Skeletal muscle satellite cell (primary cell): ENCODE results near the gene AKR1E2.

Source experiments
- H3K27me3 ChIP-seq: 2 replicates; pipeline ENCODE4 v1.7.0; 2013; ENCODE audit warnings: low read length; ENCODE audit not compliant: control insufficient read depth, insufficient read depth
- H3K36me3 ChIP-seq: 2 replicates; pipeline ENCODE4 v1.7.0; 2013; ENCODE audit warnings: mild to moderate bottlenecking, control low read depth, low read length; ENCODE audit not compliant: insufficient read depth
- H3K4me1 ChIP-seq: 2 replicates; pipeline ENCODE4 v1.7.0; 2013; ENCODE audit warnings: low read length; ENCODE audit not compliant: control insufficient read depth, insufficient read depth
- H3K4me2 ChIP-seq: 2 replicates; pipeline ENCODE4 v1.7.0; 2013; ENCODE audit warnings: mild to moderate bottlenecking, low read length
- H3K4me3 ChIP-seq: 2 replicates; pipeline ENCODE4 v1.7.0; 2013; ENCODE audit warnings: low read length
- H3K9ac ChIP-seq: 2 replicates; pipeline ENCODE4 v1.7.0; 2013; ENCODE audit warnings: mild to moderate bottlenecking, low read depth, low read length, moderate library complexity
- H3K9me3 ChIP-seq: replicated peaks from 2 replicates; pipeline ENCODE4 v1.7.0; 2013; ENCODE audit warnings: mild to moderate bottlenecking, control low read depth, low read length

The AKR1E2 gene

DNA sequence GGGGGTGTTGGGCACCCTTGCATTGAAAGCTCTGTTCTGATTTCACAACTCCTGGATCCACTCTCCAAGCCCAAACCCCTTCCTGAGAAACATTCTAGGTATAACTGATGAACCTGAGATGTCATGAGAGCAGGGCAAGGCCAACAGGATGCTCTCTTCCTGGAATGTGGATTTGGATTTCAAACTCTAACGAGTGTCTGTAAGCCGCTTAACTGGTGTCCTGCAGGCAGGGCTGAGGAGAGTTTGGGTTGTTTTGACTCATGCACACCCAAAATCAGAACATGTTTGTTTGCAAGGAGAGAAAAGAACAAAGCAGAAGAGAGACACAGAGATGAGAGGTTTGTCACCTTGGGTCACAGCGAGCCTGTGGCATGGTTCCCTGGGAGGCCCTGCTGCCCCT, 24.6 kb upstream of the AKR1E2 start:
- Histone ChIP-seq H3K27me3 (no peaks in the 10 kb centered on the region), H3K9ac (no peak overlapping the region), H3K4me1 (peaks cover 24% of the 10 kb centered on the region), H3K4me2 (no peak overlapping the region), H3K36me3 (no peaks in the 10 kb centered on the region), H3K9me3 (no peaks in the 10 kb centered on the region), H3K4me3 (no peak overlapping the region)

GRCh38 chr10:4802711-4803487, 23.1 kb upstream of the AKR1E2 start:
- H3K27me3 ChIP-seq: no peaks in the 10 kb centered on the region
- peaks cover 33% of the 10 kb centered on the region for H3K4me1 ChIP-seq
- no peaks in the 10 kb centered on the region for H3K36me3 ChIP-seq
- H3K4me3 ChIP-seq: no peak overlapping the region
- H3K9ac ChIP-seq: no peak overlapping the region
- no peaks in the 10 kb centered on the region for H3K9me3 ChIP-seq
- H3K4me2 ChIP-seq: no peak overlapping the region

DNA sequence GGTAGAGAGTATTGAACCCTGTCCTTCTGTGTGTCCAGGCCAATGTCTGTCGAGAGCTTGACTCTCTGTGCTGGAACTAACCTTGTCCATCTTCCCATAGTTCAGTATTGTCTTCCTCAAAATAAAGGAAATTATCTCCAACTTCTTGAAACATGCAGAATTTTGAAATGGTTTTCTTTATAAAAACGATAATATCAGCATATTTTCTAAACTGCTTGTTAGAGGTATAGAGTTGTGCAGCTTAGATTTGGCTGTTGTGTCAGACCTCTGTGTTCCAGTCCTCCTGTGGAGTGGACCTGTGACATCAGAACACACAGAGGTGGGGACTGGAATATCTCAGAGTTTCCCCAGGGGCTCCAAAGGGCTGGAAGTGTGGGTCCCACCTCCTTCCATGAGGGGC, 22.2 kb upstream of the AKR1E2 start:
- H3K4me1 ChIP-seq: peaks cover 41% of the 10 kb centered on the region
- no peak overlapping the region for H3K4me2 ChIP-seq
- no peak overlapping the region for H3K4me3 ChIP-seq
- no peaks in the 10 kb centered on the region for H3K36me3 ChIP-seq
- peak overlapping the region; percentile 43 for H3K9ac ChIP-seq
- no peaks in the 10 kb centered on the region for H3K27me3 ChIP-seq
- no peaks in the 10 kb centered on the region for H3K9me3 ChIP-seq

DNA sequence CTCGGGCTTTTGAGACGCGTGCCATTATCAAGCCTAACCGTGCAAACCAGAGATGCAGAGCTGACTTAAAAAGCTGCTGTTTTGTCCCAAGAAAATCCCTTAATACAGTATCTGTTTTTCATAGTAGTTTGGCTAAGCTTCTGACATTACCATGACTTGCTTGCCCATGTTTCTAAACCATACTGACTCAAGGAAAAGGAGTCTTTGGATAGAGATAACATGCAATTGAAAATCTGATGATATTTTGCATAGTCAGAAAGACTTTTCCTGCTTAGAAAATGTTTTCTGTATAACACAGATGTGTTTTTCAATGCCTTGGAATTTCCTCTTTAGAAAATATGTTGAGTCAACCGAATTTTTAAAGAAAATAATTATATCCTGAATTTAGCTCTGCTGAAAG, 21.5 kb upstream of the AKR1E2 start:
- Histone ChIP-seq H3K27me3 (no peaks in the 10 kb centered on the region), H3K4me1 (peaks cover 47% of the 10 kb centered on the region), H3K4me2 (peak overlapping the region; percentile 7), H3K4me3 (no peak overlapping the region), H3K36me3 (no peaks in the 10 kb centered on the region), H3K9ac (peak overlapping the region; percentile 43), H3K9me3 (no peaks in the 10 kb centered on the region)

GRCh38 chr10:4806534-4806933, 19.5 kb upstream of the AKR1E2 start:
- Histone ChIP-seq H3K9ac (no peak overlapping the region), H3K9me3 (no peaks in the 10 kb centered on the region), H3K4me3 (no peak overlapping the region), H3K27me3 (no peaks in the 10 kb centered on the region), H3K4me1 (peaks cover 56% of the 10 kb centered on the region), H3K36me3 (no peaks in the 10 kb centered on the region), H3K4me2 (no peak overlapping the region)

DNA sequence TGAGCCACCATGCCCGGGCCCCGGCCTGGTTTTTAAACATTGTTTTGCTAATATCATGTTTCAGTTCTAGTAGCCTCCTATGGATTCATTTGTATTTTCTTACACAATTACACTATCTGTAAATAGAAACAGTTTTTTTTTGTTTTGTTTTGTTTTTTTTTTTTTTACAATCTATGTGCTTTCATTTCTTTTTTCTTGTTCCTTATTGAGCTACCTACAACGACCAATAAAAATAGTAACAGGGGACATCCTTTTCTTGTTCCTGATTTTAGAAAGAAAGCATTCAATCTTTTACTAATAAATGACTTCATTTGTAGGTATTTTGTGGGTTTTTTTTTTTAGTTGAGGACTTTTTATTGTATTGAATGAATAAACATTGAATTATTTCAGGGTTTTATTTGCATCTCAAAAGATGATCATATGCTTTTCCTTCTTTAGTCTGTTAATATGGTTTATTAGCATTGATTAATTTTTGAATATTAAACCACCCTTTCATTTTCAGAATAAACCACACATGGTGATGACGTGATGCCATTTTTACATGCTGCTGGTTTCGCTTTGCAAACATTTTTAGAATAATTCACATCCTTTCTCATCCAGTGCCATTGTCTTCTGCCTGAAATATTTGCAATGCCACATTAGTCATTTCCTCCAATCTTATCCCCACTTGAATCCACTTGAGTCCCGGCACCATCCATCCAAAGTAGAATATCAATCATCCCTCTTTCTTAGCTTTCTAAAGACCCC, 18.1 kb upstream of the AKR1E2 start:
- Histone ChIP-seq H3K9ac (peak overlapping the region; percentile 75), H3K4me3 (peak overlapping the region; percentile 36), H3K36me3 (no peaks in the 10 kb centered on the region), H3K4me2 (peak overlapping the region; percentile 67), H3K27me3 (no peaks in the 10 kb centered on the region), H3K9me3 (no peaks in the 10 kb centered on the region), H3K4me1 (peaks cover 70% of the 10 kb centered on the region)

DNA sequence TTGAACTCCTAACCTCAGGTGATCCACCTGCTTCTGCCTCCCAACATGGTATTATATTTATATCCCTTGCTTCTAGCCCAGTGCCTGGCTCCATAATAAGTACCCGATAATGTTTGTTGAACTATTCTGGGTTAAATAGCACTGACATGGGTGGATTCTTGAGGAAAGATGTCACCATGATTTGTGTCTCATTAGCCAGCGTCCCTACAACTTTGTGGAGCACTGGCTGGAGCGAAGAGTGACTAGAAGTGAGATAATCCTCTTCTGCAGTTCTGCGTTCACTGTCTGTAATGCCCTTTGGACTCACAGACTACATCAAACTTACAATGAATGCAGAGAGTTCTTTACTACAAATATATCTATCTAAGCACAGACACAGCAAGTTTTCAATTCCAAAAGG, 16.9 kb upstream of the AKR1E2 start:
- Histone ChIP-seq H3K9ac (no peak overlapping the region), H3K27me3 (no peaks in the 10 kb centered on the region), H3K4me1 (peaks cover 67% of the 10 kb centered on the region), H3K36me3 (no peaks in the 10 kb centered on the region), H3K4me2 (no peak overlapping the region), H3K4me3 (no peak overlapping the region), H3K9me3 (no peaks in the 10 kb centered on the region)

- no peaks in the 10 kb centered on the region for H3K36me3 ChIP-seq
- no peak overlapping the region for H3K4me3 ChIP-seq
- H3K9ac ChIP-seq: no peak overlapping the region
- H3K4me2 ChIP-seq: no peak overlapping the region
- H3K9me3 ChIP-seq: no peaks in the 10 kb centered on the region
- H3K4me1 ChIP-seq: peaks cover 61% of the 10 kb centered on the region
- no peaks in the 10 kb centered on the region for H3K27me3 ChIP-seq
Measured at GRCh38 chr10:4810092-4810491, 15.9 kb upstream of the AKR1E2 start.

GRCh38 chr10:4812046-4812445, 14.0 kb upstream of the AKR1E2 start:
- Histone ChIP-seq H3K27me3 (no peaks in the 10 kb centered on the region), H3K4me1 (peaks cover 58% of the 10 kb centered on the region), H3K36me3 (no peaks in the 10 kb centered on the region), H3K9ac (peak overlapping the region; percentile 57), H3K4me2 (no peak overlapping the region), H3K4me3 (no peak overlapping the region), H3K9me3 (no peaks in the 10 kb centered on the region)

DNA sequence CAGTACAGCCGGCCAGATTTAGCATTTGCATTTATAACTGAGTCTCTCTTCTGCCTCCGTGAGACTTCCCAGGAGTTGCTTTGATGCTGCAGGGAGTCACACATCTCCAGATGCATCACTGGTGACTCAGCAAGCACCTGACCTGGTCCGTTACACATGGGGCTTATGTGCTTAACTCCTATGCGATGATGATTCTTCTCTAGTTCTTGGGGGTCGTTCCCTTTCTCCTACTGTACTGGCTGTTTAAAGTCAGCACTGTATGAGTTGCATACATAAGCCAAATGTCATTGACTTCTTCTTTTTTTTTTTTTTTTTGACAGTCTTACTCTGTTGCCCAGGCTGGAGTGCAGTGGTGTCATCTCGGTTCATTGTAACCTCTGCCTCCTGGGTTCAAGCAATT, 13.0 kb upstream of the AKR1E2 start:
- Histone ChIP-seq H3K4me2 (no peak overlapping the region), H3K27me3 (no peaks in the 10 kb centered on the region)

GRCh38 chr10:4813496-4813895, 12.5 kb upstream of the AKR1E2 start:
- Histone ChIP-seq H3K4me1 (peaks cover 44% of the 10 kb centered on the region), H3K4me2 (no peak overlapping the region), H3K9me3 (no peaks in the 10 kb centered on the region), H3K9ac (no peak overlapping the region), H3K36me3 (no peaks in the 10 kb centered on the region), H3K4me3 (no peak overlapping the region), H3K27me3 (no peaks in the 10 kb centered on the region)

More for the DNA sequence above, 13.0 kb upstream of the AKR1E2 start:
- Histone ChIP-seq H3K4me1 (peaks cover 48% of the 10 kb centered on the region), H3K36me3 (no peaks in the 10 kb centered on the region), H3K4me3 (no peak overlapping the region), H3K9me3 (no peaks in the 10 kb centered on the region), H3K9ac (peak overlapping the region; percentile 57)
